Activated naive CD4-positive, alpha-beta T cell treated with anti-CD3 and anti-CD28 coated beads for 36 hours (primary cell): ENCODE measurements around the gene DUSP28. TPM values are rescaled to one million over a fixed set of nuclear protein-coding genes. Genes with fewer than 3 reads are reported as not detected.

Experiments
- CTCF ChIA-PET: fragments of 350-600 bp; sonication (Branson Sonifier 250); formaldehyde crosslinking; loops from one replicate; lab custom pipeline; 2021; ENCODE audit warnings: antibody characterized with exemption; lab: Charles Lee
- DNase-seq: peaks from one replicate; pipeline ENCODE4 v3.0.0-alpha.2; 2020
- H3K27ac Mint-ChIP-seq: one replicate; pipeline ENCODE4 v1.8.0; 2021; ENCODE audit warnings: mild to moderate bottlenecking, mixed read lengths
- H3K27me3 Mint-ChIP-seq: one replicate; pipeline ENCODE4 v1.8.0; 2021; ENCODE audit warnings: low read depth, mixed read lengths
- H3K36me3 Mint-ChIP-seq: one replicate; pipeline ENCODE4 v1.8.0; 2021; ENCODE audit warnings: low read depth, mixed read lengths
- H3K4me1 Mint-ChIP-seq: one replicate; pipeline ENCODE4 v1.8.0; 2021; ENCODE audit warnings: low read depth, mixed read lengths
- H3K4me3 Mint-ChIP-seq: one replicate; pipeline ENCODE4 v1.8.0; 2021; ENCODE audit warnings: mild to moderate bottlenecking, moderate library complexity, mixed read lengths
- H3K9me3 Mint-ChIP-seq: one replicate; pipeline ENCODE4 v1.8.0; 2021; ENCODE audit warnings: mixed read lengths
- intact Hi-C: fragments of 100-400 bp; cut with micrococcal nuclease; formaldehyde crosslinking; loops from one replicate; pipeline ENCODE4 v1.15.1; 2023
- total RNA-seq, 2 experiments: library from RNA; stranded (reverse); gene quantifications; one replicate each; pipeline ENCODE4 v1.2.3, GENCODE V29; 2021

Gene DUSP28
- total RNA-seq, 2 experiments from 2014 or later: 5.1 to 5.6 TPM

DNA sequence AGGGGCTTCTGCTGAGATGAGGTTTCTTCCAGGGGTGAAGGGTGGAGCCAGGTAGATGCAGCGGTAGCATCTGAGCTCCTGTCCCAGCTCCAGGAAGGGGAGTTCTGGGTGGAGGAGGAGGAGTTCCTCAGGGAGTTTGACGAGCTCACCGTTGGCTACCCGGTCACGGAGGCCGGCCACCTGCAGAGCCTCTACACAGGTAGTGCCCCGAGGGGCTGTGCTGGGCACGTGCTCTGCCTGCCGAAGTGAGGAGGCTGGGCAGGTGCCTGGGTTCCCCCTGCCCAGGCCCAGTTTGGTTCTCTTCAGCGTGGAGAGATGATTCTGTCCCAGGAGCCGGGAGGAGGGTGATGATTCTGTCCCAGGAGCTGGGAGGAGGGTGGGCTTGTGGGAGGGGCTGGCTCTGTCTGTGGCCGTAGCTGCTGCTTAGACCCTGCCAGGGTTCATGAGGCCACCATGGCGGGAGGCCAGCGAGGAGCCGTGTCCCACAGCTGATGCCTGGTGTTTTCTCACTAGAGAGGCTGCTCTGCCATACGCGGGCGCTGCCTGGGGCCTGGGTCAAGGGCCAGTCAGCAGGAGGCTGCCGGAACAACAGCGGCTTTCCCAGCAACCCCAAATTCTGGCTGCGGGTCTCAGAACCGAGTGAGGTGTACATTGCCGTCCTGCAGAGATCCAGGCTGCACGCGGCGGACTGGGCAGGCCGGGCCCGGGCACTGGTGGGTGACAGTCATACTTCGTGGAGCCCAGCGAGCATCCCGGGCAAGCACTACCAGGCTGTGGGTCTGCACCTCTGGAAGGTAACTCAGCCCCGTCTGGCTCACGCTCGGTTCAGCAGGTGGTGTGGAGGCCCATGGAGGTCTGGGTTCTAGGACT is 34.6 kb downstream of the DUSP28 start:
- DNase-seq: no peak
- Mint-ChIP-seq H3K9me3 (no peaks in the 10 kb centered on the region), H3K4me1 (no peaks in the 10 kb centered on the region), H3K36me3 (peaks cover 3% of the 10 kb centered on the region), H3K27me3 (no peaks in the 10 kb centered on the region), H3K27ac (no peak overlapping the region), H3K4me3 (no peak overlapping the region)
- CTCF ChIA-PET: interaction anchor here (0.7 kb wide), 1 partner anchor 319 kb away, joined by 3 read pairs; no protein-coding TSS in a partner anchor
- intact Hi-C loops: no loop called here

DNA sequence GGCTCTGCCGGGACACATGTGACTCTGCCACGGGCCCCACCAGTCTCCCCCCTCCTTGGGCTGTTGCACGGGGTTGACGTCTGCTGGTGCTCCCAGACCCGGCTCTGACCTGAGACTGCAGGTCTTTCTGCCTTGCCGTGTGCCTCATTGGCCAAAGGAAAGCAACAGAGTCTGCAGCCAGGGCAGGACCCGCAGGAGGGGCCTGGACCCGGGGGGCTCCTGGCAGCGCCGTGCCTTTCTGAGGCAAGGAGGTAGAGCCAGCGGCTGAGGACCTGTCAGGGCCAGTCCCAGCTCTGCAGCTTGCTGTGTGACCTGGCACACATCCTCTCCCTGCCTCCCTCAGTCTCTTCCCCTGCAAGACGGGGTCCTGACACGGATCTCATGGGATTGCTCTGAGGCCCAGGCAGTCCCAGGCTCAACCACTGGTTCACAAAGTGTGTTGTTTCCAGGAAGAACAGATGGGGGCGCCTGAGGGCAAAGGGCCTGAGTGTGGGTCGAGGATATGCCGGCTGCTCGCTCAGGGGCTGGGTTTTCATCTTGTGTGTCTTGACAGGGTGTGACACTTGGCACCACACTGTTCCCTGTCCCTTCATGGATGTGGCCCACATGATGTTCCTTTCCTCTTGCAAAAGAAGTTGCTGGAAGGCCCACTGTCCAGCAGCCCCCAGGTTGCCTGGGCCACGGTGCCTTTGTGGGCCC is 35.4 kb downstream of the DUSP28 start:
- CTCF ChIA-PET: no interaction called here
- H3K9me3 Mint-ChIP-seq: no peaks in the 10 kb centered on the region
- intact Hi-C loops: no loop called here
- H3K27me3 Mint-ChIP-seq: no peaks in the 10 kb centered on the region
- H3K4me1 Mint-ChIP-seq: no peaks in the 10 kb centered on the region
- H3K27ac Mint-ChIP-seq: no peak overlapping the region
- peak; percentile 53 for DNase-seq
- no peak overlapping the region for H3K4me3 Mint-ChIP-seq
- H3K36me3 Mint-ChIP-seq: peaks cover 3% of the 10 kb centered on the region

DNA sequence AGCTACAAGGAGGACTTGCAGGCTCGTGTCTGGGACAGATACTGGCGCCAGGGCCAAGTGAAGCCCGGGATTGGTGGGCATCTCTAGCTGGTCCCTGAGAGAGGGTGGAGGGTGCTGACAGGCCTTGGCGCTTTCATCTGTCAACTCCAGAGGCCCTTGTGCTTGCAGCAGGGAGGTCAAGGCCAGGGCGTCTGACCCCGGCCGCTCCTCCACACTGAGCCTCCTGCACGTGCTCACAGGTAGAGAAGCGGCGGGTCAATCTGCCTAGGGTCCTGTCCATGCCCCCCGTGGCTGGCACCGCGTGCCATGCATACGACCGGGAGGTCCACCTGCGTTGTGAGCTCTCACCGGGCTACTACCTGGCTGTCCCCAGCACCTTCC is 35.9 kb downstream of the DUSP28 start:
- H3K27ac Mint-ChIP-seq: no peak overlapping the region
- H3K9me3 Mint-ChIP-seq: no peaks in the 10 kb centered on the region
- CTCF ChIA-PET: no interaction called here
- H3K4me1 Mint-ChIP-seq: no peaks in the 10 kb centered on the region
- DNase-seq: no peak
- peaks cover 3% of the 10 kb centered on the region for H3K36me3 Mint-ChIP-seq
- intact Hi-C loops: no loop called here
- no peaks in the 10 kb centered on the region for H3K27me3 Mint-ChIP-seq
- no peak overlapping the region for H3K4me3 Mint-ChIP-seq

DNA sequence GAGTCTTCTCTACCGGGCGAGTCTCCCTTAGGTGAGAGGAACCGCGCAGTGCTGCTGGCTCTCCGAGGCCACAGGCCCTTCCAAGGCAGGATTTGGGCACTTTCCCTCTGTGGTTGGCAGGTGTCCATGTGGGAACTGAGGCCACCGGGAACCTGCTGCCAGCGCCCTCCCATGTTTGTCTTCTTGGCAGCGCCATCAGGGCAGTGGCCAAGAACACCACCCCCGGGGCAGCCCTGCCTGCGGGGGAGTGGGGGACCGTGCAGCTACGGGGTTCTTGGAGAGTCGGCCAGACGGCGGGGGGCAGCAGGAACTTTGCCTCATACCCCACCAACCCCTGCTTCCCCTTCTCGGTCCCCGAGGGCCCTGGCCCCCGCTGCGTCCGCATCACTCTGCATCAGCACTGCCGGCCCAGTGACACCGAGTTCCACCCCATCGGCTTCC is 36.4 kb downstream of the DUSP28 start:
- intact Hi-C loops: no loop called here
- H3K27ac Mint-ChIP-seq: no peak overlapping the region

DNA sequence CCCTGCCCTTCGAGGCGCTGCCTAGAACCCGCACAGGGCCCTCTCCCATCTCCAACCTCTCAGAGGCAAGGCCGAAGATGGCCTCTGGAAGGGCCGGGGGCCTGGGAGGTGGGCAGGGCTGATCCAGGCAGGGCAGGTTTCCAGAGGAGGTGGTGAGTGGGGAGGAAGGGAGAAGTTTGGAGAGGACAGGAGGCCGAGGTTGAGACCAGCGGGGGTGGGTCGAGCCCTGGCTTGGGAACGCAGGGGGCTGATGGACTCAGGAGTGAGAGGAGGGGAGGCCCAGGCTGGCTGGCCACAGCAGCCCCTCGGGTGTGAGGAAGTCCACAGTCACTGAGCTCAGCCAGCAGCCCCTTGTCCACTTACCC is 36.9 kb downstream of the DUSP28 start:
- intact Hi-C loops: no loop called here
- Mint-ChIP-seq H3K27me3 (no peaks in the 10 kb centered on the region), H3K4me1 (no peaks in the 10 kb centered on the region), H3K27ac (no peak overlapping the region), H3K36me3 (no peaks in the 10 kb centered on the region), H3K9me3 (no peaks in the 10 kb centered on the region), H3K4me3 (no peak overlapping the region)
- no peak for DNase-seq
- CTCF ChIA-PET: no interaction called here

More for the DNA sequence above, 36.4 kb downstream of the DUSP28 start:
- peaks cover 1% of the 10 kb centered on the region for H3K36me3 Mint-ChIP-seq
- no peak for DNase-seq
- CTCF ChIA-PET: no interaction called here
- no peaks in the 10 kb centered on the region for H3K9me3 Mint-ChIP-seq
- H3K4me1 Mint-ChIP-seq: no peaks in the 10 kb centered on the region
- H3K4me3 Mint-ChIP-seq: no peak overlapping the region
- H3K27me3 Mint-ChIP-seq: no peaks in the 10 kb centered on the region

DNA sequence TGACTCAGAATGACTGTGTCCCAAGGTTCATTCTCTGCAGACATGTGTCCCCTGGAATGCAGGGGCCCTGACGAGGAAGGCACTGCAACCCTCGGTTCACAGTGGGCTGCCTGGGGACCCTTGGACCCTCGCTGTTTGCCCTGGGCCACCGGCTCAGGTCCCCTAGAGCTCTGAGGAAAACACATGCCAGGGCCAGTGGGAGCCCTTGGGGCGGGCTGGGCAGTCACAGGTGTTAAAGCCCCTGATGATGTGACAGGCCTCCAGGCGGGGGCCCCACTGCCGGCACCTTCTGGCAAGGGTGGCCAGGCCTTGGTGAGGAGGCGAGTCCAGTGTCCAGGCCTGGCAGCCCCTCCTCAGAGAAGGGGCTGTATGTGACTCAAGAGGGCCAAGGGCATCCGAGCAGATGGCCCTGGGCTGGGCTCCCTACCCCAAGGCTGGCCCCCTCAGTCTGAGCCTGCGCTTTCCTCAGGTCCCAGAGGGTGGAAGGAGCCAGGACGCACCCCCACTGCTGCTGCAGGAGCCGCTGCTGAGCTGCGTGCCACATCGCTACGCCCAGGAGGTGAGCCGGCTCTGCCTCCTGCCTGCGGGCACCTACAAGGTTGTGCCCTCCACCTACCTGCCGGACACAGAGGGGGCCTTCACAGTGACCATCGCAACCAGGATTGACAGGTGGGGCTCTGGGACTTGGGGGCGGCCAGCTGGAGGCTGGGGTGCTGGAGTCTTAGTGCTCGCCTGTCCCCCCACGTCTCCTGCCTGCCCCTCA is 37.4 kb downstream of the DUSP28 start:
- no peaks in the 10 kb centered on the region for H3K27me3 Mint-ChIP-seq
- no peak for DNase-seq
- intact Hi-C loops: no loop called here
- no peaks in the 10 kb centered on the region for H3K36me3 Mint-ChIP-seq
- H3K27ac Mint-ChIP-seq: no peak overlapping the region
- H3K4me3 Mint-ChIP-seq: no peak overlapping the region
- CTCF ChIA-PET: no interaction called here
- no peaks in the 10 kb centered on the region for H3K9me3 Mint-ChIP-seq
- no peaks in the 10 kb centered on the region for H3K4me1 Mint-ChIP-seq

DNA sequence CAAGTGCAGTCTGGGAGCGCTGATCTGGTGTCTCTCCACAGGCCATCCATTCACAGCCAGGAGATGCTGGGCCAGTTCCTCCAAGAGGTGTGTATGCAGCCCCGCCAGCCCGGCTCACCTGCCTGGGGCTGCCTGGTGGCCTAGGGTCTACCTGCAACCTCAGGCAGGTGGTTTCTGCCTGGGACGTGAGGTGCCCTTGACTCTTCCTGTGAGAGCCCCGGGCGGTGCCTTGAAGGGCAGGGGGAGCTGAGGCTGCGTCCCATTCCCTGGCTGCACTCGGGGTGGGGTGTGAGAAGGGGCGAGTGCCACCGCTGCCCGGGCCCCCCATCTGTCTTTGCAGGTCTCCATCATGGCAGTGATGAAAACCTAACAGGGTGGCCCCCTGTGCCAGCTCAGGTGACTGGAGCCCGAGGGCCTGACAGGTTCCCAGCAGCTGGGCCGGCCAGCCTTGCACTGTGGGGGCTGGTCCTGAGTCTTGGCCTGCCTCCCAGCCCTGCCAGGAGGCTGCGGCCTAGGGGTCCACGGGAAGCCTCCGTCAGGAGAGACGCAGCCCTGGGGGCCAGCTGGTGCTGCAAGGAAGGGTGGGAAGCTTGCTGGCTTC is 38.3 kb downstream of the DUSP28 start:
- intact Hi-C loops: no loop called here
- no peaks in the 10 kb centered on the region for H3K9me3 Mint-ChIP-seq
- H3K27ac Mint-ChIP-seq: no peak overlapping the region
- CTCF ChIA-PET: no interaction called here
- H3K4me3 Mint-ChIP-seq: no peak overlapping the region
- H3K27me3 Mint-ChIP-seq: no peaks in the 10 kb centered on the region
- no peaks in the 10 kb centered on the region for H3K4me1 Mint-ChIP-seq
- DNase-seq: no peak
- no peaks in the 10 kb centered on the region for H3K36me3 Mint-ChIP-seq

DNA sequence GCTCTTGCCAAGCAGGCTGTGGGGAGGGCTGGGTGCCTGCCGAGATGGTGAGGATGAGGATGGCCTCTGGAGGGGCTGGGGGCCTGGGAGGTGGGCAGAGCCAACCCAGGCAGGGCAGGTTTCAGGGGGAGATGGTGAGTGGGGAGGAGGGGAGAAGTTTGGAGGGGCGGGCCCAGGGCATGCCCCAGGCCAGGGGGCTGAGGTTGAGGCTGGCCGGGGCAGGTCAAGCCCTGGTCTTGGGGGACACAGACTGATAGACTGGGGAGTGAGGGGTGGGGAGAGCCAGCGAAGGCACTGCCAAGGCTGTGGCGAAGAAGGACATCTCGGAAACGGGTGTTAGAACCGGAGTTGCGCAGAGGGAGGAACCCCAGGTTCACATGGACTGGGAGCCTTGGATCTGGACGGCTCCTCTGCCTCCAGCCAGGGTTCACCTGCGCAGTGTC is 39.0 kb downstream of the DUSP28 start:
- Mint-ChIP-seq H3K27me3 (no peaks in the 10 kb centered on the region), H3K4me1 (no peaks in the 10 kb centered on the region), H3K4me3 (no peak overlapping the region), H3K27ac (peak overlapping the region; percentile 65), H3K36me3 (no peaks in the 10 kb centered on the region), H3K9me3 (no peaks in the 10 kb centered on the region)
- CTCF ChIA-PET: no interaction called here
- no peak for DNase-seq
- intact Hi-C loops: no loop called here

DNA sequence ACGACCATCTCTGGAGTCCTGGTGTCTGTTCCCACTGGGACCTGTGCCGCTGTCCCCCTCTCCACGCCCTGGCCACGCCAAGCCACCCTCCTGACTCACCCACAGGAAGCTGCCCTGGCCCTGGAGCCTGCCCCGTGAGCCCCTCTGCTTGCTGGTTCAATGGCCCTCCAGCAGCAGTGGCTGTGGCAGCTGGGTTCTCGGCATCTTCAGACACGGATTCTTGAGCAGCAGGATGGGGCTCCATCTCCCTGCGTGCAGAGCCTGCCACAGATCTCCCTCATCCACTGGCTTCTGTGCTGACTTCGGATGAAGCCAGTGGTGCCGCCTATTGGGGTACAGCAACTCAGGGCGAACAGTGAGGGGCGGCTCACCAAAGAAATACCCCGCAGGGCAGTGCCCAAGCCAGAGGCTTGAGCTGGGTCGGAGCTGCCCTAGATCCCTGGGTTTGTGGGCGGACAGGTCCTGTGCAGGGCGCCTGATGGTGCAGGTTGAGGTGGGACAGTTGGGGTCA is 40.3 kb downstream of the DUSP28 start:
- Mint-ChIP-seq H3K4me3 (no peak overlapping the region), H3K36me3 (no peaks in the 10 kb centered on the region)
- CTCF ChIA-PET: no interaction called here

DNA sequence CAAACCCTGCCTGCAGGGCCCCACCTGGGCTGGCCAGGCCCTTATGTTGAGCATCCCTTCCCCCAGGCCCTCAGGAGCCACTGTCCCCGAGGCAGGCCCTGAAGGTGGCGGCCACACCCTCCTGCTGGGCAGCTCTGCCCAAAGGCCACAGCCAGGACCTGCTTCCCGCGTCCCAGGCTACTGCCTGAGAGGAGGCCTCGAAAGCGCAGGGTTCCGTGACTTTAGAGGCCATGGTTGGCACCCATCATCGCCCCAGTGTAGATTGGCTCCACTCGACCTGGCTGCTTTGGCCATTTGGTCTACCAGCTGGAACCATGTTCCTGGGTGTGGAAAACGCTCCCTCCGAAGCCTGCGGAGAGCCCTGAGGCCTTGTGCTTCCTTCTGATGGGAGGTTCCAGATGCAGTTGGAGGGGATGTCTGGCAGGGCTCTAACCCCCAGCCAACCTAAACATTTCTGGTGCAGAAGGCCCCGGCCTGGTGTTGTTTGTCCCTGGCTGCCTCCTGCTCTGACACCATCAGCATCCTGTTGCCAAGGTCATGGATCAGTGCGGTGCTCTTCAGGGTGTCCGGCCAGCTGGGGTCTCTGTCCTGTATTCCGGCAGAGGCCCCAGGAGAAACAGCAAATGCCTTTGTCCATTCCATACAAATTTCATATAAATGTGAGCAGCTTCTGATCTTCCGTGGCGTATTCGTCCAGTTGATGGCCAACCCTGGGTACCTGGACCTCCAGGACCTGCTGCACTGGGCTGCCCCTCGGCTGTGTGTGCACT is 41.1 kb downstream of the DUSP28 start:
- Mint-ChIP-seq H3K9me3 (no peaks in the 10 kb centered on the region), H3K27ac (no peak overlapping the region), H3K4me3 (no peak overlapping the region), H3K36me3 (no peaks in the 10 kb centered on the region), H3K4me1 (no peaks in the 10 kb centered on the region), H3K27me3 (no peaks in the 10 kb centered on the region)
- no peak for DNase-seq
- intact Hi-C loops: no loop called here
- CTCF ChIA-PET: no interaction called here

More for the DNA sequence above, 40.3 kb downstream of the DUSP28 start:
- intact Hi-C loops: no loop called here
- Mint-ChIP-seq H3K27me3 (no peaks in the 10 kb centered on the region), H3K4me1 (no peaks in the 10 kb centered on the region), H3K9me3 (no peaks in the 10 kb centered on the region), H3K27ac (no peak overlapping the region)
- no peak for DNase-seq

DNA sequence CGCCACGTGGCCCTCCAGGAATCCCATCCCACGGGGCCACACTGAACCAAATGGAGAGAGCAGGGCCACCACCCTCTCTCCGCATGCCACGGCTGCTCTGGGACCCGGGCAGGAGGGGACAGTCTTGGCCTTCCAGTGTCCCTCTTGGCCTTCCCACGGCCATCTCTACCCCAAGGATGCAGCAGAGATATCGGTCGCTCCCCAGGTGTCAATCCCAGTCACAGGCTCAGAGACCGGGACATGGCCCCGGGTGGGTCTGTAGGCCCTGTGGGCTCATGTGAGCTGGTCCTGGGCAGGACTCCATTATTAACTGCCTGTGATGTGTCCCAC is 41.6 kb downstream of the DUSP28 start:
- no peak overlapping the region for H3K4me3 Mint-ChIP-seq

More for the DNA sequence above, 41.6 kb downstream of the DUSP28 start:
- H3K27me3 Mint-ChIP-seq: no peaks in the 10 kb centered on the region
- no peaks in the 10 kb centered on the region for H3K36me3 Mint-ChIP-seq
- no peaks in the 10 kb centered on the region for H3K9me3 Mint-ChIP-seq
- no peaks in the 10 kb centered on the region for H3K4me1 Mint-ChIP-seq
- no peak overlapping the region for H3K27ac Mint-ChIP-seq
- CTCF ChIA-PET: no interaction called here
- DNase-seq: no peak
- intact Hi-C loops: no loop called here
